ENCODE data around the gene RCOR3.
"Not testable (repeated sequence)": the region's sequence is repeated elsewhere in the genome, so short reads cannot be mapped to it uniquely, and the experiment has no call there.

DNA sequence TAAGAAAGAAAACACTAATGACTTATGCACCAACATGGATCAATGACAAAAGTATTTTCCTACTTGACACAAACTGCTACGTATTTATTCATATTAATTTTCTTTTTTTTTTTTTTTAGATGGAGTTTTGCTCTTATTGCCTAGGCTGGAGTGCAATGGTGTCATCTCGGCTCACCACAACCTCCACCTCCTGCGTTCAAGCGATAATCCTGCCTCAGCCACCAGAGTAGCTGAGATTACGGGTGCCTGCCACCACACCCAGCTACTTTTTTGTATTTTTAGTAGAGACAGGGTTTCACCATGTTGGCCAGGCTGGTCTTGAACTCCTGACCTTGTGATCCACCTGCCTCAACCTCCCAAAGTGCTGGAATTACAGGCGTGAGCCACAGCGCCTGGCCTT lies 62.5 kb downstream of the RCOR3 start:
- TF ChIP-seq, protein P1, sequence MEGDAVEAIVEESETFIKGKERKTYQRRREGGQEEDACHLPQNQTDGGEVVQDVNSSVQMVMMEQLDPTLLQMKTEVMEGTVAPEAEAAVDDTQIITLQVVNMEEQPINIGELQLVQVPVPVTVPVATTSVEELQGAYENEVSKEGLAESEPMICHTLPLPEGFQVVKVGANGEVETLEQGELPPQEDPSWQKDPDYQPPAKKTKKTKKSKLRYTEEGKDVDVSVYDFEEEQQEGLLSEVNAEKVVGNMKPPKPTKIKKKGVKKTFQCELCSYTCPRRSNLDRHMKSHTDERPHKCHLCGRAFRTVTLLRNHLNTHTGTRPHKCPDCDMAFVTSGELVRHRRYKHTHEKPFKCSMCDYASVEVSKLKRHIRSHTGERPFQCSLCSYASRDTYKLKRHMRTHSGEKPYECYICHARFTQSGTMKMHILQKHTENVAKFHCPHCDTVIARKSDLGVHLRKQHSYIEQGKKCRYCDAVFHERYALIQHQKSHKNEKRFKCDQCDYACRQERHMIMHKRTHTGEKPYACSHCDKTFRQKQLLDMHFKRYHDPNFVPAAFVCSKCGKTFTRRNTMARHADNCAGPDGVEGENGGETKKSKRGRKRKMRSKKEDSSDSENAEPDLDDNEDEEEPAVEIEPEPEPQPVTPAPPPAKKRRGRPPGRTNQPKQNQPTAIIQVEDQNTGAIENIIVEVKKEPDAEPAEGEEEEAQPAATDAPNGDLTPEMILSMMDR (IDR thresholded peaks at IDR 0.05; ENCODE audit: borderline replicate concordance, extremely low read depth, low read length, poor library complexity, severe bottlenecking): not testable (repeated sequence)
- TF ChIP-seq EZH2 (IDR thresholded peaks at IDR 0.05; ENCODE audit: borderline replicate concordance, low read depth, low read length, severe bottlenecking): not testable (repeated sequence)

Data from DND-41 (cell line).